CD4-positive, CD25-positive, alpha-beta regulatory T cell (primary cell): ENCODE results near the gene LGR6. TPM values are rescaled to one million over a fixed set of nuclear protein-coding genes. Genes with fewer than 3 reads are reported as not detected.
A peak's percentile ranks its signal among the peaks of the same experiment; 100 is the strongest.

Experiments
- ATAC-seq, 2 donors: fragments of 150-1000 bp; cut with Tn5 transposase; one replicate each; pipeline ENCODE4 v1.10.0; 2021; ENCODE audit warnings: low read depth in 2 of 2, moderate number of reproducible peaks in 2 of 2, moderate library complexity in 1 of 2
- DNase-seq, 3 donors: peaks; one replicate each; pipeline versions ENCODE4 v3.0.0 to v3.0.0-alpha.2; 2012 to 2022; ENCODE audit warnings: mixed read lengths in 1 of 3
- H3K27ac ChIP-seq: one replicate; pipeline ENCODE4 v1.7.0; 2013; ENCODE audit warnings: mild to moderate bottlenecking, low read length; ENCODE audit not compliant: insufficient read depth, poor library complexity, severe bottlenecking
- H3K27me3 ChIP-seq: one replicate; pipeline ENCODE4 v1.7.0; 2013; ENCODE audit warnings: low read length; ENCODE audit not compliant: control insufficient read depth, insufficient read depth
- H3K36me3 ChIP-seq: one replicate; pipeline ENCODE4 v1.7.0; 2013; ENCODE audit warnings: mild to moderate bottlenecking, low read length, moderate library complexity; ENCODE audit not compliant: control insufficient read depth, insufficient read depth
- H3K4me1 ChIP-seq: 2 replicates; pipeline ENCODE4 v1.7.0; 2013; ENCODE audit warnings: mild to moderate bottlenecking, low read length; ENCODE audit not compliant: insufficient read depth, control insufficient read depth, poor library complexity, severe bottlenecking
- H3K4me3 ChIP-seq: one replicate; pipeline ENCODE4 v1.7.0; 2013; ENCODE audit warnings: low read depth, mild to moderate bottlenecking, low read length, moderate library complexity
- H3K9me3 ChIP-seq, 2 experiments: 1 replicate in 1 of 2; 2 replicates in 1 of 2; pipeline ENCODE4 v1.7.0; 2013; ENCODE audit warnings: low read length in 2 of 2, mild to moderate bottlenecking in 1 of 2, moderate library complexity in 1 of 2; ENCODE audit not compliant: control insufficient read depth in 2 of 2
- H3K27ac Mint-ChIP-seq, 3 donors: one replicate each; pipeline ENCODE4 v1.8.0; 2020 to 2022; ENCODE audit warnings: mild to moderate bottlenecking in 3 of 3, mixed read lengths in 3 of 3, moderate library complexity in 2 of 3
- H3K27me3 Mint-ChIP-seq: one replicate; pipeline ENCODE4 v1.8.0; 2022; ENCODE audit warnings: mild to moderate bottlenecking, mixed read lengths
- H3K36me3 Mint-ChIP-seq: one replicate; pipeline ENCODE4 v1.8.0; 2020; ENCODE audit warnings: mixed read lengths
- H3K4me1 Mint-ChIP-seq, 4 donors: one replicate each; pipeline ENCODE4 v1.8.0; 2020 to 2022; ENCODE audit warnings: mixed read lengths in 4 of 4, mild to moderate bottlenecking in 1 of 4
- H3K4me3 Mint-ChIP-seq, 4 donors: one replicate each; pipeline ENCODE4 v1.8.0; 2020 to 2022; ENCODE audit warnings: mild to moderate bottlenecking in 4 of 4, mixed read lengths in 4 of 4, moderate library complexity in 3 of 4
- H3K9me3 Mint-ChIP-seq, 7 donors: one replicate each; pipeline ENCODE4 v1.8.0; 2020 to 2022; ENCODE audit warnings: mixed read lengths in 7 of 7, mild to moderate bottlenecking in 3 of 7, moderate library complexity in 2 of 7
- polyA plus RNA-seq, 4 donors: library from polyadenylated mRNA; unstranded; fragments of 300-500 nt; fragmentation: Illumina TruSeq; gene quantifications; one replicate each; pipeline ENCODE4 v1.2.3, GENCODE V29; 2021
- total RNA-seq: library from RNA; stranded (reverse); gene quantifications from one replicate; pipeline ENCODE4 v1.2.3, GENCODE V29; 2022

LGR6 gene
- total and polyA plus RNA-seq, 5 donors from 2014 or later, result 0.16 to 0.87 (median 0.30) TPM

- H3K9me3 ChIP-seq, result no peaks in the 10 kb centered on the region
- Mint-ChIP-seq H3K27me3 (peaks cover 17% of the 10 kb centered on the region), H3K36me3 (no peaks in the 10 kb centered on the region), H3K4me1 (peaks cover 8 to 21% (median 10%) of the 10 kb centered on the region in 4 donors), H3K4me3 (no peak overlapping the region), H3K27ac (peak overlapping the region in 1 of 3 donors; percentile 23), H3K9me3 (peaks cover 0 to 1% (median 0%) of the 10 kb centered on the region in 7 donors)
- H3K27me3 ChIP-seq, result no peaks in the 10 kb centered on the region
- no peaks in the 10 kb centered on the region for H3K36me3 ChIP-seq
- H3K4me3 ChIP-seq, result no peak overlapping the region
- peaks cover 12% of the 10 kb centered on the region for H3K4me1 ChIP-seq
- DNase-seq (no peak), ATAC-seq (no peak)
- H3K27ac ChIP-seq, result no peak overlapping the region
These were observed 31.5 kb downstream of the LGR6 start for GRCh38 chr1:202225131-202225530.

- ATAC-seq, result peak in 1 of 2 donors; percentile 39
- H3K4me3 Mint-ChIP-seq, result no peak overlapping the region
These were observed 33.6 kb downstream of the LGR6 start for GRCh38 chr1:202227053-202227672.

GRCh38 chr1:202227997-202228401 lies 34.4 kb downstream of the LGR6 start:
- peaks cover 12% of the 10 kb centered on the region for H3K4me1 ChIP-seq
- peak in 1 of 3 donors; percentile 28 for DNase-seq

More at GRCh38 chr1:202227053-202227672, 33.6 kb downstream of the LGR6 start:
- H3K27me3 ChIP-seq, result no peaks in the 10 kb centered on the region
- H3K27ac ChIP-seq, result no peak overlapping the region
- Mint-ChIP-seq H3K9me3 (no peaks in the 10 kb centered on the region), H3K27me3 (peaks cover 4% of the 10 kb centered on the region), H3K27ac (peak overlapping the region in 2 of 3 donors; percentile 49 to 83), H3K4me1 (peaks cover 8 to 18% (median 10%) of the 10 kb centered on the region in 4 donors), H3K36me3 (no peaks in the 10 kb centered on the region)
- peaks cover 12% of the 10 kb centered on the region for H3K4me1 ChIP-seq
- no peak overlapping the region for H3K4me3 ChIP-seq
- no peaks in the 10 kb centered on the region for H3K36me3 ChIP-seq
- no peaks in the 10 kb centered on the region for H3K9me3 ChIP-seq
- no peak for DNase-seq

GRCh38 chr1:202228484-202229122 lies 35.0 kb downstream of the LGR6 start:
- no peaks in the 10 kb centered on the region for H3K36me3 Mint-ChIP-seq
- Histone ChIP-seq H3K27me3 (no peaks in the 10 kb centered on the region), H3K27ac (no peak overlapping the region), H3K4me3 (peak overlapping the region; percentile 33), H3K36me3 (no peaks in the 10 kb centered on the region), H3K4me1 (peaks cover 12% of the 10 kb centered on the region), H3K9me3 (no peaks in the 10 kb centered on the region)
- H3K4me3 Mint-ChIP-seq, result peak overlapping the region in 3 of 4 donors; percentile 0 to 44 (median 10)
- peak overlapping the region in 2 of 3 donors; percentile 46 to 83 for H3K27ac Mint-ChIP-seq
- peaks cover 8 to 18% (median 11%) of the 10 kb centered on the region in 4 donors for H3K4me1 Mint-ChIP-seq
- ATAC-seq, result no peak
- no peak for DNase-seq
- H3K9me3 Mint-ChIP-seq, result no peaks in the 10 kb centered on the region
- peaks cover 6% of the 10 kb centered on the region for H3K27me3 Mint-ChIP-seq

More at GRCh38 chr1:202227997-202228401, 34.4 kb downstream of the LGR6 start:
- Mint-ChIP-seq H3K27me3 (peaks cover 4% of the 10 kb centered on the region), H3K4me3 (peak overlapping the region in 2 of 4 donors; percentile 0 to 10), H3K4me1 (peaks cover 8 to 18% (median 10%) of the 10 kb centered on the region in 4 donors), H3K36me3 (no peaks in the 10 kb centered on the region), H3K27ac (peak overlapping the region; percentile 46 to 83 (median 49)), H3K9me3 (no peaks in the 10 kb centered on the region)
- Histone ChIP-seq H3K36me3 (no peaks in the 10 kb centered on the region), H3K4me3 (peak overlapping the region; percentile 33), H3K9me3 (no peaks in the 10 kb centered on the region), H3K27ac (no peak overlapping the region), H3K27me3 (no peaks in the 10 kb centered on the region)
- peak in 1 of 2 donors; percentile 31 for ATAC-seq

- Mint-ChIP-seq H3K27me3 (peaks cover 10% of the 10 kb centered on the region), H3K4me3 (no peak overlapping the region), H3K36me3 (no peaks in the 10 kb centered on the region), H3K4me1 (peaks cover 8 to 20% (median 12%) of the 10 kb centered on the region in 4 donors), H3K27ac (peak overlapping the region in 1 of 3 donors; percentile 15), H3K9me3 (no peaks in the 10 kb centered on the region)
- H3K27ac ChIP-seq, result no peak overlapping the region
- DNase-seq, result no peak
- H3K27me3 ChIP-seq, result no peaks in the 10 kb centered on the region
- ATAC-seq, result no peak
- H3K36me3 ChIP-seq, result no peaks in the 10 kb centered on the region
- H3K9me3 ChIP-seq, result no peaks in the 10 kb centered on the region
- H3K4me1 ChIP-seq, result peaks cover 16% of the 10 kb centered on the region
- H3K4me3 ChIP-seq, result no peak overlapping the region
These were observed 35.8 kb downstream of the LGR6 start for GRCh38 chr1:202229376-202229775.

GRCh38 chr1:202230061-202230938 lies 36.7 kb downstream of the LGR6 start:
- no peak overlapping the region for H3K4me3 Mint-ChIP-seq
- no peak for ATAC-seq
- H3K4me1 Mint-ChIP-seq, result peaks cover 8 to 20% (median 12%) of the 10 kb centered on the region in 4 donors
- peaks cover 16% of the 10 kb centered on the region for H3K4me1 ChIP-seq
- H3K36me3 Mint-ChIP-seq, result no peaks in the 10 kb centered on the region
- no peaks in the 10 kb centered on the region for H3K9me3 Mint-ChIP-seq
- no peaks in the 10 kb centered on the region for H3K9me3 ChIP-seq
- no peaks in the 10 kb centered on the region for H3K36me3 ChIP-seq
- no peaks in the 10 kb centered on the region for H3K27me3 ChIP-seq
- H3K27ac ChIP-seq, result no peak overlapping the region
- no peak overlapping the region for H3K4me3 ChIP-seq
- no peak overlapping the region for H3K27ac Mint-ChIP-seq
- DNase-seq, result no peak
- H3K27me3 Mint-ChIP-seq, result peaks cover 10% of the 10 kb centered on the region

GRCh38 chr1:202230939-202231645 lies 37.5 kb downstream of the LGR6 start:
- ATAC-seq (no peak), DNase-seq (no peak)
- H3K9me3 ChIP-seq, result no peaks in the 10 kb centered on the region
- H3K36me3 Mint-ChIP-seq, result no peaks in the 10 kb centered on the region
- no peak overlapping the region for H3K27ac ChIP-seq
- H3K27me3 Mint-ChIP-seq, result peaks cover 7% of the 10 kb centered on the region
- peaks cover 9 to 20% (median 12%) of the 10 kb centered on the region in 4 donors for H3K4me1 Mint-ChIP-seq
- no peak overlapping the region for H3K4me3 Mint-ChIP-seq
- no peaks in the 10 kb centered on the region for H3K36me3 ChIP-seq
- H3K27me3 ChIP-seq, result no peaks in the 10 kb centered on the region
- no peak overlapping the region for H3K4me3 ChIP-seq
- H3K27ac Mint-ChIP-seq, result no peak overlapping the region
- peaks cover 16% of the 10 kb centered on the region for H3K4me1 ChIP-seq
- no peaks in the 10 kb centered on the region for H3K9me3 Mint-ChIP-seq
